UCSD-AML1 (cell line): ENCODE results near the gene BCOR.
A peak's percentile ranks its signal among the peaks of the same experiment; 100 is the strongest.

Source experiments
- DNase-seq: peaks from one replicate; lab custom pipeline; 2025; ENCODE audit not compliant: unreplicated experiment; lab: John Stamatoyannopoulos, UW

The BCOR gene

DNA sequence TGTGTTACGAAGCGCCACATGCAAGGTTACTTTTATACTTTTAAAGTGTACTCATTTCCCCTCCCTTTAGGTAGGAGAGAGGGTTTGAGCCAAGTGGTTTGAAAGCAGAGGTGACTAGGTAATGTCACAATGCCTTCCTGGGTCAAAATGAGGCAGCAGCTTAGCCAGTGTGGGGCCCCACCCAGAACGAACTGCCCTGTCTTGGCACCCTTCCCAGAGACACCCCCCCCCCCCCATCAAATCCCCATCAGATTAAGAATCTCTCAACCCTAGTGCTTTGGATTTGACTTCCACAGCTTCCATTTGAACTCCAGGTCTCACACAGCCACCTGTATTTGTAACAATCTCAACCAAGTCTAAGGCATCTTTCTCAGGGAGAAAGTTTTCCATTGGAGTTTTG lies 31.1 kb downstream of the BCOR start:
- DNase-seq = no peak

DNA sequence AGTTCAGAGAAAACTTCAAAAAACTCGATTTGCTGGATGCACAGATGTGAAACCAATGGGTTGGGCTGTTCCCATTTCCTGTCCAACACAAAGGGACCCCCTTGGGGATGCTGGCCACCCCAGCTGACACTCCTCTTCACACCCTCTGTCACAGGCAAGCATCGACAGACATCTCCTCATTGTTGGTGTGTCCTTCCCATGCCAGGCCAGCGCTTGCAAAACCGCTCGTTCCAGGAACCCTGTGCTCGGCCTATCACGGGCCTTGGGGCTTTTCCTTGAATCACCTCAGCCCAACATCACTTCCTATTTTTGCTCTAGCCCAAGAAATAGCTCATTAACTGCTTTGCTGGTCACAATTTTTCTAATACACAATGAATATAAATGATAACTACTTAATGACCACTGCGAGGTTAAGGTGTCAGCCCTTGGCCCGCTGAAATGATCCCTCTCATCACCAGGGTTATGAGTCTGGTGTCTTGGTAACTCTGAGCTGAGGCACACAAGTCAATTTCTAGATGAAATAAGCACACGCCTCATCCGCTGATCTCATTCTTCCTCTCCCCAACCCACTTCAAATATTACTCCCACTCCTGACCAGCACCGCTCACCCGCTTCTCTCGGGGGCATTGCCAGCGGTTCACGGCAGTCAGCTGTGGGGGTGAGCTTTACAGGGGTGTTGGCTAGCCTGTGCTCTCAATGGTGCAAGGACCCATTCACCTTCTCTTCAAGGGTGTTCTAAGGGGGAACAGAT lies 32.3 kb downstream of the BCOR start:
- peak; percentile 23 for DNase-seq

DNA sequence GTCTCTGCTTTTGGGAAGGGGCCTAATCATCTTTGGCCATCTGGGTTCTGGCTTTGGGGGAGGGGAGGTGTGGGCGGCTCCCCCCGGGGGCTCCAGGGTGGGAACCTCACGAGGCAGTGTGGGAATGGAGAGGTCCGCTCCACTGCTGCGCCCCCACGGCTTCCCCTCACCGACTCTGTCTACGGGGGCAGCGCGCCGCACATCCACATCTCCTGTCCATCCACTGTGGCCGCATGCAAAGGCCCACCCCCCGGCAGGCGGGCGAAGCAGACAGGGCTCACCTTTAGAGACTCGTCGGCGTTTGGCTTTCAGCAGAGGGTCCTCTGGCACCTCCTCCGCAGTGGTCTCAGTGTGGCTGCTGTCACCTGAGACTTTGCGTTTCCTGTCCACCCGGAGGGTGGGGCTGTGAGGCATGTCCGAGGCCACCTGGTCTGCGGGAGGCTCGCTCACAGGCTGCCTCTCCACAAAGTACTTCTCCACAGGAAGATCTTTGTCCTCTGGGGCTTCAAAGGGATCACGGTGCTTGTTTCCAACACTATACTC lies 33.6 kb downstream of the BCOR start:
- no peak for DNase-seq

DNA sequence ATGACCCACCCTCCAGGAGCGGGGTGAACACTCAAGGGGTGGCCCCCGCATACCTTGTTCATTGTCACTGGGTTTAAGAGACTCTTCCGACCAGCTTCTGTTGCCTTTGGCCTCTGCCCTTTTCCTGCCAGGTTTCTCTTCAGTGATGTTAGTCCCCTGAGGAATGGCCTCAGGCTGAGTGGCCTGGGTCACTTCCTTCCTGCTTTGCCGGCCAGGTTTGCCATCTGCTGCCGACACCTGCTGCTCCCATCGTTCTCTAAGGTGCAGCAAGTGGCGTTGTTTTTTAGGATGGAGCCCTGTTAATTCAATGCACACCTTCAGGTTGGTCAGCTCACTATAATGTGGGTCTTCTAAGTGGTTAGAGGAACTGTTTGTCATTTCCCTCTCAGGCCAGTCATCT lies 34.2 kb downstream of the BCOR start:
- DNase-seq = no peak

DNA sequence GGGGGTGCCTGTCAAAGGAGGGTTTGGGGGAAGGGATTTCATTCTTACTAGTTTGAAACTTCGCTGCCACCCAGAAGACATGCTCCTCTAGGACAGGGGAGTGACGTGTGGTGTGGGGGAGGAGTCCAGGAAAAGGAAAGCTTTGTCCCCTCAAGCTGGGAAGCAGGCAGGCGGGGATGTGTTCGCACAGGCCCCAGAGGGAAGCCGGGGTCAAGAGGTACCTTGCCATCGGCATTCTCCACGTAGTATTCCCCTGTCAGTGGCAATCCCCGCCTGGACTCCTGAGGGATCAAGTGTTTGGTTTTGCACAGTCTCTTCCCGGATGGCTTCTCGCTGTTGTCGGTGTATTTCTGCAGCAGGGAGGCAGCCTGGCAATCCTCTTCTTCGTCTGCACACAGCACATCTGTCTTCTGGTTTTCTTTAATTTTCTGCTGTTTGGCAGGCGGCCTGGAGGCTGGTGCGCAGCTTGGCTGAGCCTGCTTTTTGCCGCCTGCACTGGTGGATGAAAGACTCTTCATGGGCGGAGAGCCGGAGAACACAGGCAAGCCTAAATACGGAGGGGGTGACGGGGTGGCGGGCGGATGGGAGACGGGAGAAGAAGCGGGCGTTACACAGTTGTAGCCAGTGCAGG lies 35.1 kb downstream of the BCOR start:
- DNase-seq = no peak

DNA sequence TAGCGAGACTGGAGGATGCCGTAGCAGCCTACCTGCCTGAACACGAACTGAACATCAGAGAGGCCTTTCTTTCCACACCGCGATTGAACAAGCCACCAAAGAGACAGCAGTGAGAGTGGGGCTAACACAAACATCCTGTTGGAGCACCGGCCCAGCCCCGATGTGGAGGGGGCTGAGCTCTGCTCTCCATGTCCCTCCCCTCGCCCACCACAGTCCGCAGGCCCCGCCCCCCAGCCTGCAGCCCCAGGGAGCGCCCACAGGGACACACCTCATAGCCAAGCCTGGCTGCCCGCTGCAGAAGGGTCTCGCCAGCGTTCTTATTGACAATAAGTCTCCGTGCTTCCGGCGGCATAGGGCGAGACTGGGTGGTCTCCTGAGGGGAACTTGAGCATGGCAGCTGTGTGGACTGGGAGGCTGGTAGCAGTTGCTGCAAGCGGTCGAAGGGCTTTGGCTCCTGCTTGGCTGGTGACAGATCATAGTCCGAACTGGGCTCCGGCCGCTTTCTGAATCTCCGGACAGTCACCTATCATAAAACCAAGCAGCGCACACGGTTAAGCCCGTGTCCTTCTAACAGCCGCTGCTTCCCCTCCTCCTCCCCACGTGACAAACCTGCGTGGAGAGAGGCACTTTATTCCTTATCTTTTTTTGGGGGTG lies 35.8 kb downstream of the BCOR start:
- no peak for DNase-seq

DNA sequence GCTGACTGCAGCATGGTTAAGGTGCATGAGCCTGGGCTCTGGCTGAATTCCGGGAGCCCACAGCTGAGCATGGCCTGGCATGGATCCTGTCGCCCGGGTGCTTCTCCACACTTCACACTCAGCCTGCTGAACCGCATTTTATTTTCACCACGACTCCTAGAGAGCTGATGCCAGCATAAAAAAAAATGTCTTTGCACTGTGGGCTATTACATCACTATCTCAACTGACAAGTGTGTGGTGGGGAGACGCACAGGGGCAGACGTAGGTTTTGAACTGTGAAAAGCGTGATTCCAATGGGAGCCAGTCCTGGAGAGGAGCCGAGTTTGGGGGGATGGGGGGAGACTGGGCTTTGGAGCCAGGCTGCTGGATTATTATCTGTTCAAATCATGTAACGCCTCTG lies 36.8 kb downstream of the BCOR start:
- DNase-seq = no peak

DNA sequence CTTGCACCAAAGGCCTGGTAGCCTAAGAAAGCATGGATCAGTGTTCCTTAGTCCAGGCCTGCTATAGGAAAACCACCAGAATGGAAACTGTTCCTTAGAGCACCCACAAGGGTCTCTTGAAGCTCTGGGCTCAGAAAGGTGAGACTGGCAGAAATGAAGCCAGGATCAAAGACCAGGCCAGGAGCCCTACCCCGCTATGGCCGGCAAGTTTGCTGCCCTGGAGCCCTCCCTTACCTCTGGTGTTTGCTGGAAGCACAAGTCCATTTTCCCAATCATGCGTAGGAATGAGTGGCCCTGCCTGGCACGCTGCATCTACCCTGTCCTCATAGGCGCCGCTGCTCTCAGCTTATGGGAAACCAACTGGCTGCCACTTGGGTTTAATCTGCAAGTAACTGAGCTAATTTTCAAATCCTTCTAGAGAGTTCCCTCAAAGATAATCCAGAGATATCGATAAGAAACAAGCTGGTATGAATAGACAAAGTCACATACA lies 37.4 kb downstream of the BCOR start:
- DNase-seq = no peak

DNA sequence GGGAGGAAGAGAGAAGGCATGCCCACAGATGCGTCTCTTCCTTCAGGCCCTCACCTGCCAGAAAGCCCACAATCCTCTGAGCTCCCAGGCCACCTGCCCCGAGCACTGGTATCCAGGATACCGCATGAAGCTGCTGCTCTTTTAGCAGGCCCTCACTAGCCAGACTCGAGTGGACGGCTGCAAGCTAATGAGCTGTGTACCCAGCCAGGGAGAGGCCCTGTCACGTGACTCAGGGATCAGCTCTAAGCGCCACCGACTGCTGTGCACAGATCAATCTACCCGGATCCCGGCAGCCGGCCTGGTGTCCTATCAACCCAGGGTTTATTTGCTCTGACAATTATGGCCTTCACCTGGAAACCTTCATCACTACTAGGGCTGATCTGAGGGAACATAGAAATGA lies 39.0 kb downstream of the BCOR start:
- no peak for DNase-seq

DNA sequence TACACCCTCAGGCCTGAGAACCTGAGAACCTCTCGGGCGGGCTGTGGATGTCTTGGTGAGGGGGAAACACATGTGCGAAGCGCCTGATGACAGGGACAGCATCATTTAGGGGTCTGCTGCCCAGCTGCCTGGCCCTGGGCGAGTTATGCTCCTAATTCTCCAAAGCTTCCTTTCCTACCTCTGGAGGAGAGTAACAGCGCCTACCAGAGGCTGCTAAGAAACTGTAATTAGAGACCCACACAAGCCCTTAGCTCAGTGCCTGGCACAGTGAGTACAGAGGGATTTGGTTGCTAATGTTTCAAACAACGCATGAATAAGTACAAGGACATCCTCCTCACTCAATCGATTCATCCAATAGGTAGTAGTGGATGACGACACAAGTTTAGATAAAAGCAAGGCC lies 40.4 kb downstream of the BCOR start:
- no peak for DNase-seq

DNA sequence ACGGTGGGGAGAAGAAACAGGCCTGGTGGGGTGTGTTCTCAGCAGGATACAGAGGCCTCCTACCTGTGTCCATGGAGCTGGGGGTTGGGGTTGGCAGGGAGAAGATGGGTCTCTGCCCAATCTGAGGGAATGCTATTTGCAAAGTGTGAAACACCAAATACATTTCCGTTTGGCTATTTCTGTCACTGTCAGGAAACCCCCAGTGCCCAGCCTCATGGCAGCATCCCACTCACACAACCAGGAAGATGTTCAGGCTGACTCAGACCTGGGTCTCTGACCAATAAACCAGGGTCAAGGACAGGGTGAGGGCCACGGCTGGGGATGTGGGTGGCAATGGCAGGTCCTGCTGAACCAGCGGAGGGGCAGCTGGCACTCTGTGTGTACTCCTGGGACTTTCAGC lies 41.3 kb downstream of the BCOR start:
- no peak for DNase-seq

DNA sequence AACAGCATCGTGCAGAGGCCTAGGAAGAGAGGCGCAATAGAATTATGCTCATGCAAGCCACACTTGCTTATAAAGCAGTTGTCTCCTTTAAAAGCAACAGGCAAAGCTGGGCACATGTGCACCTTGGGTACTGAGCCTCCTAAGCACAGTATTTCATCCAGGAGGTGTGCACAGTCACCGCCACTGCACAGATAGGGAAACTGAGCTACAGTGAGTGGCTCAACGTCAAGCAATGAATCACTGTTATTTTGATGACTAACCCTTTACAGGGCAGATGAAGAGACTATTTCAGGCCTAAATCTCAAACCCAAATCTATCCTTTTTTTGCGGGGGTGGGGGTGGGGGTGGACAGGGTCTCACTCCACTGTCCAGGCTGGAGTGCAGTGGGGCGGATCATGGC lies 42.3 kb downstream of the BCOR start:
- no peak for DNase-seq

DNA sequence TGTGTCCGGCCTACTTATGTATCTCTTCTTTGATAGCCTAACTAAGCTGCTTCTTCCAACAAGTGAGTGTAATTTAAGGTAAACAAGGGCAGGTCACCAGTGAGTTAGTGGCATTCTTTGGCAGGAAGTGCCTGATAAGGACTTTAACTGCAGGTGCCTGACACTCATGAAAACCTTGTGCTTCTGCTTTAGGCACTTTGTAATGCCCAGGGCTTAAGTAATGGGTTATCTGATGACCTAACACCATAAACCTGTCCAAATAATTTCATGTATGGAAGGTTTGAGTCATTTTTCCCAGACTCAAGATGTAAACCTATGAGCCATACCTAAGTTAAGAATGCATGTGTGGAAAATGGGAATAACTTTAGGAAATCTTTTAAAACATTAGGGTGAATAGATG lies 43.0 kb downstream of the BCOR start:
- no peak for DNase-seq

DNA sequence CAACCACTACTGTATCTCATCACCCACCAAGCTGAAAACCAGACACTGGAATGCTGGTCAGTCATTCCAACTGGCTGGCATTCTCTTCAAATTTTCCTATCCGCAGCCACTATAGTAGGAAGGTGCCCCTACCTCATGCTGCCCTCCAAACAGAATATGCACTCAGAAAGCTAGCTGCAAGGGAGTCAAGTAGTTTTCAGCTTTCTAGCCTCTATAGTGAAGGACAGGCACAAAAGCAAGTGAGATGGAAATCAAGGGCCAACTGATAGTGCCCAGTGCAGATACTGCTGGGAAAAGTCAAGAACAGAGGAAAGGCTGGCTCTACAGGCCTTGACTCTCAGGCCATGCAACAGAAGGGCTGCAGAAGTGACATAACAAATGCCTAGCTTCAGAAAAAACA lies 47.2 kb downstream of the BCOR start:
- no peak for DNase-seq

DNA sequence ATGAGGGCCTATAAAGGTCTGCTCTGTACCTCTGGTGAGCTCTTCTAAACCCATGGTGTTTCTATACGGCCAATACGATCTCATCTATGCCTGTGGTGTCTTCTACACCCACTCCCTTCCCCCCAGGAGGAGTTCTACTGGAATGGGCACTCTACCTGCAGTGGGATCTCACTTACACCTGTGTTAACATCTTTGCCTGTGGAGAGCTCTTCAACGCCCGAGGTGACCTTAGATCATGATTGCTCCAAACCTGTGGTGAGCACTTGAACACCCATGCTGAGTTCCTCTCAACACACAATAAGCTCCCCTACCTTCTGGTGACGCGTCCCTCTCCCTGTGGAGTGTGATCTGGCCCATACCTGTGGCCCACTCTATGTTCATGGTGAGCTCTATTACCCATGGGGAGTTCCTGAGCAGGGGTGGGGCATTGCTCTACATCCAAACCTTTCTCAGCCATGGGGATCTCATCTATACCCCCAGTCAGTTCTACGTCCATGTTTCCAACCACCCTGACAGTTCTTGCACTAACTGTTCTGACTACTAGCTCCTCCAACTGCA lies 48.6 kb downstream of the BCOR start:
- DNase-seq = no peak

DNA sequence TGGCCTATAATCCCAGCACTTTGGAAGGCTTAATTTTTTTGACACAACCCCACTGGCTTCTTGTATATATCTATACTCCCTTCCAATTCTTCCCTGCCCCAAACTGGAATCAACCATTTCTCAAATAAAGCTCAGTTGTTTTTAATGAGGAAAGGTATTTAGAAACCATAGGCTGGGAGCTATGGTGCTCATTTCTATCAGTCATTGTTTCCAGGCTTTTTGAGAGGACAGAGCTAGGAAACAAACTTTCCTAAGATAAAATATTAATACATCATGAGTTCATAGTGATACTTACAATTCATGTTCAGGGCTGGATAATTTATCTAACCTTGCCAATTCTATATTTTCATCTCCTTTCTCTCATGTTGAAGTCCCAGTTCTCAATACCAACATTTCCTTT lies 50.3 kb downstream of the BCOR start:
- no peak for DNase-seq

DNA sequence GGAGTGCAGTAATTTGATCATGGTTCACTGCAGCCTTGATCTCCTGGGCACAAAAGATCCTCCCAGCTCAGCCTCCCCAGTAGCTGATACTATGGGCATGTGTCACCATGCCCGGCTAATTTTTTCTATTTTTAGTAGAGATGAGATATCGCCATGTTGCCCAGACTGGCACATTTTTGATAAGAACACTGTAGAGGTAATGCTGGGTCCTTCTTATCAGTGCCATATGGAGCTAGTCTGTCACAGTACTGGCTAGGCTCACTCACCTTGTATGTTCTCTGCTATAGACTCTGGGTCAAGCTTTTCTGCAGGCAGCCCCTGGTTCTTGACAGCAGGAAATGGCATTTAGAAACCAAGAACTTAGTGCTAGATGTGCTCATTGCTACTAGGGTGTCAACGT lies 53.9 kb downstream of the BCOR start:
- no peak for DNase-seq

DNA sequence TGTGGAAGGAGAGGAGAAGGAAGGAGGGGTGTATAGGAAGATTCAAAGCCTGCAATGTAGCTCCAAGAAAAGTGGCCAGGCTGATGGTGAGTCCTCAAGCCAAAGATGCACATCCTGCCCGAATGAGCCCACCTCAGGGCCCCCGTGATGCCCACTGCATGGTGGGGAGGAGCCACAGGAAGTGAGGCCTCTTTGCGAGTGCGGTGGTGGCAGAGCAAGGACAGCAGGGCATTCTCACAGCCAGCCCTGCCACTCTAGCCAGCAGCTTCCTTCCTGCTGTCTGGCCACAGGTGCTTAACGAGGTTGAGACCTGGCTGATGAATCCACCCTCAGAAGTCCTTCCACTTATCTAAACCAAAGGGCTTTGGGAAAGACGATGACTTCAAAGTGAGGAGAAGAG lies 55.8 kb downstream of the BCOR start:
- no peak for DNase-seq

DNA sequence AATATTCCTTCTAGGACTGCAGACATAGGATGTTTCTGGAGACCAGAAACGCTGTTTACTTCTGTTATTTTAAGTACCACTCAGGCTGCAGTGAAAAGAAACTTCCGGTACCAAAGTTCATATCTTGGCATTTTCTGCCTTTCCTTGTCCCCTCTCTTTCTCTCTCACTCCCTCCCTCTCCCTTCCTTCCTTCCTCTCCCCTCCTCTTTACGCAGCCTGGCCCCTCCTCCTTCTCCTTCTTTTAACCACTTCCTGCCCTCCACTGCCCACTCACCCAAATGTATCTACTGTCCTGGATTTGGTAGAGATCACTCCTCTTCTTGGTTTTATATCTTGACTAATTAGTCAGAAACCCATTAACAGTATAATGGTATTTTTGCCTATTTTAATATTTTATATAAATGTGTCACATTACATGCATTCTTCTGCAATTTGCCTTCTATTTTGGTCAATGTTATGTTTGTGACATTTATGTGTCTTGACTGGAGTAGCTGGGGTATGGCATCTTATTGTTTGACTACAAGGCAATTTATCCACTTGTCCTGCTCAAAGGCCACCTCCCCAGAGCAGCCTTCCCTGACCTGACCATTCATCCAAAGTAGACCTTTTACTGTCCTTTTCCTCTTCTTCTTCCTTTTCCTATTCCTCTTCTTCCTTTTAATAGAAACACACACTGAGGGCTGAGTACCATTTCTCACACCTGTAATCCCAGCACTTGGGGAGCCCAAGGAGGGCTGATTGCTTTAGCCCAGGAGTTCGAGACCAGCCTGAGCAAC lies 56.9 kb downstream of the BCOR start:
- peak; percentile 34 for DNase-seq

DNA sequence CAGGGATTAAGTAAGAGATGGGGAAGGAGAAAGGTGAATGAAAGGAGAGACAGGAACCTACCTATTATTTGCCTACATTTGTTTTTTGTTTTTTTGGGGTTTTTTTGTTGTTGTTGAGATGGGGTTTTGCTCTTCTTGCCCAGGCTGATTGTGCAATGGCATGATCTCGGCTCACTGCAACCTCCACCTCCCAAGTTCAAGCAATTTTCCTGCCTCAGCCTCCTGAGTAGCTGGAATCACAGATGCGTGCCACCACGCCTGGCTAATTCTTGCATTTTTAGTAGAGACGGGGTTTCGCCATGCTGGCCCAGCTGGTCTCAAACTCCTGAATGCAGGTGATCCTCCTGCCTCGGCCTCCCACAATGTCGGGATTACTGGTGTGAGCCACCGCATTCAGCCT lies 57.9 kb downstream of the BCOR start:
- no peak for DNase-seq

DNA sequence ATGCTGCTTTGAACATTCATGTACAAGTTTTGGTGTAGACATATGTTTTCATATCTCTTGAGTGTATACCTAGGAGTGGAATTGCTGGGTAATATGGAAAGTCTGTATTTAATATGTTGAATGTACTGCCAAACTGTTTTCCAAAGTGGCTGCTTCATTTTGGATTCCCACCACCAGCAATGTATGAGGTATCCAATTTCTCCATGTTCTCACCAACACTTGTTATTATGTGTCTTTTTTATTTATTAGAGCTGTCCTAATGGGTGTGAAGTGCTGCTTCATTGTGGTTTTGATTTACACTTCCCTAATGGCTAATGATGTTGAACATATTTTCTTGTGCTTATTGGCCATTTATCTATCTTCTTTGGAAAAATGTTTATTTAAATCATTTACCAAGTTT lies 60.4 kb downstream of the BCOR start:
- DNase-seq = no peak
